ENCODE measurements around the gene MLC1. TPM values are rescaled to one million over a fixed set of nuclear protein-coding genes. Genes with fewer than 3 reads are reported as not detected.
"Not testable (repeated sequence)": the region's sequence is repeated elsewhere in the genome, so short reads cannot be mapped to it uniquely, and the experiment has no call there.

MLC1 gene
- total and polyA plus RNA-seq, 2 donors (not counting 1 experiment from before 2014, with no cell fraction given): 0.34 TPM; not detected in 1

DNA sequence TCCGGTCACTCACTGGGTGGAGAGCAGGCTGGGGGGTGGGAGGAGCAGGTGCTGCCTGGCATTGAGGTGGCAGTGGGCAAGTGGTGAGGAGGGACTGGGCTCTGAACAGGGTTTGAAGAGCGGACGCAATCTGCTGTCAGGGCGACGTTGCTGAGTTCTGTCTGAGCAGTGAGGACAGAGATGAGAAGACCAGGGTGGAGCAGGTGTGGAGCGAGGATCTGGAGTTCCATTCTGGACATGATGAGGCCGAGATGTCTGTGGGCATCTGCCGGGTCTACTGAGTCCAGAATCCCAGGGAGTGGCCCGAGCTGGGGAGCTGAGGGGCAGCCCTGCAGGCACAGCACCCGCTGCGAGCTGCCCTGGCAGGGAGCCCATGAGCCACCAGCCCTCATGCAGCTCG, 2.4 kb upstream of the MLC1 start:
- Mint-ChIP-seq H3K4me1 (peaks cover 3% of the 10 kb centered on the region), H3K9me3 (ENCODE audit: insufficient read depth) (peaks cover 3% of the 10 kb centered on the region), H3K27me3 (peaks cover 24% of the 10 kb centered on the region), H3K27ac (no peak overlapping the region), H3K4me3 (no peak overlapping the region)
- 95% methylated on average over 12 of the region's 12 CpGs for WGBS (ENCODE audit: insufficient coverage)
- Histone ChIP-seq H4K20me1 (ENCODE audit: control insufficient read depth, insufficient read depth, low read length, poor library complexity, severe bottlenecking) (no peaks in the 10 kb centered on the region), H3K27ac (ENCODE audit: low read length in 2 of 2) (no peak overlapping the region), H3K4me1 (ENCODE audit: control insufficient read depth in 2 of 2, insufficient read depth in 2 of 2, low read length in 2 of 2) (no peaks in the 10 kb centered on the region), H3K4me2 (replicated peaks; ENCODE audit: low read depth, low read length, poor library complexity, severe bottlenecking) (no peak overlapping the region), H3K9ac (ENCODE audit: low read length) (no peak overlapping the region), H3K36me3 (replicated peaks in 1 of 2; ENCODE audit: control extremely low read depth in 1 of 2, control insufficient read depth in 1 of 2, extremely low read depth in 1 of 2, insufficient read depth in 2 of 2, low read length in 1 of 2) (no peaks in the 10 kb centered on the region), H3K4me3 (ENCODE audit: control extremely low read depth in 1 of 5, extremely low read depth in 1 of 5, insufficient read depth in 1 of 5, low read depth in 2 of 5, low read length in 4 of 5) (no peak overlapping the region), H3K9me3 (ENCODE audit: control extremely low read depth in 1 of 3, control insufficient read depth in 2 of 3, insufficient read depth in 1 of 3, low read length in 2 of 3) (peaks cover 0 to 38% (median 15%) of the 10 kb centered on the region in 3 donors), H3K27me3 (replicated peaks in 1 of 4; ENCODE audit: control extremely low read depth in 1 of 4, control insufficient read depth in 3 of 4, insufficient read depth in 4 of 4, low read length in 3 of 4) (peaks cover 0 to 35% (median 8%) of the 10 kb centered on the region in 4 experiments), H2AFZ (ENCODE audit: insufficient read depth, low read depth, low read length, poor library complexity, severe bottlenecking) (no peak overlapping the region), H3K79me2 (ENCODE audit: control insufficient read depth, insufficient read depth, low read length) (no peaks in the 10 kb centered on the region)
- ChIA-PET POLR2A (no interaction called here), CTCF (no interaction called here)
- TF ChIP-seq CTCF (IDR thresholded peaks at IDR 0.05): no peak
- no peak for TF ChIP-seq EZH2 (IDR thresholded peaks at IDR 0.05; ENCODE audit: borderline replicate concordance, insufficient read depth, low read depth, low read length, poor library complexity, severe bottlenecking)
- ATAC-seq (ENCODE audit: low read depth): no peak
- intact Hi-C loops (cut with micrococcal nuclease): no loop called here
- DNase-seq: no peak

- no CpG with 5 or more reads among the region's 4 CpGs for WGBS (ENCODE audit: insufficient coverage)
- H3K36me3 ChIP-seq (replicated peaks in 1 of 2; ENCODE audit: control extremely low read depth in 1 of 2, control insufficient read depth in 1 of 2, extremely low read depth in 1 of 2, insufficient read depth in 2 of 2, low read length in 1 of 2); H3K4me2 ChIP-seq (replicated peaks; ENCODE audit: low read depth, low read length, poor library complexity, severe bottlenecking); H3K27ac Mint-ChIP-seq; POLR2A ChIA-PET; H3K9me3 Mint-ChIP-seq (ENCODE audit: insufficient read depth); H3K4me3 ChIP-seq (ENCODE audit: control extremely low read depth in 1 of 5, extremely low read depth in 1 of 5, insufficient read depth in 1 of 5, low read depth in 2 of 5, low read length in 4 of 5); H3K4me1 ChIP-seq (ENCODE audit: control insufficient read depth in 2 of 2, insufficient read depth in 2 of 2, low read length in 2 of 2); H3K4me1 Mint-ChIP-seq; H3K79me2 ChIP-seq (ENCODE audit: control insufficient read depth, insufficient read depth, low read length); H4K20me1 ChIP-seq (ENCODE audit: control insufficient read depth, insufficient read depth, low read length, poor library complexity, severe bottlenecking); intact Hi-C loops (cut with micrococcal nuclease); H3K9ac ChIP-seq (ENCODE audit: low read length); DNase-seq; CTCF ChIA-PET; H3K4me3 Mint-ChIP-seq; H2AFZ ChIP-seq (ENCODE audit: insufficient read depth, low read depth, low read length, poor library complexity, severe bottlenecking); H3K27ac ChIP-seq (ENCODE audit: low read length in 2 of 2); ATAC-seq (ENCODE audit: low read depth): not testable (repeated sequence)
- peaks cover 25% of the 10 kb centered on the region for H3K27me3 Mint-ChIP-seq
- H3K27me3 ChIP-seq (replicated peaks in 1 of 4; ENCODE audit: control extremely low read depth in 1 of 4, control insufficient read depth in 3 of 4, insufficient read depth in 4 of 4, low read length in 3 of 4): peaks cover 0 to 35% (median 8%) of the 10 kb centered on the region in 4 experiments
- peaks cover 0 to 38% (median 15%) of the 10 kb centered on the region in 3 donors for H3K9me3 ChIP-seq (ENCODE audit: control extremely low read depth in 1 of 3, control insufficient read depth in 2 of 3, insufficient read depth in 1 of 3, low read length in 2 of 3)
Measured at GRCh38 chr22:50086975-50087374, 1.7 kb upstream of the MLC1 start.
